ENCODE results near the gene METTL9.

DNA sequence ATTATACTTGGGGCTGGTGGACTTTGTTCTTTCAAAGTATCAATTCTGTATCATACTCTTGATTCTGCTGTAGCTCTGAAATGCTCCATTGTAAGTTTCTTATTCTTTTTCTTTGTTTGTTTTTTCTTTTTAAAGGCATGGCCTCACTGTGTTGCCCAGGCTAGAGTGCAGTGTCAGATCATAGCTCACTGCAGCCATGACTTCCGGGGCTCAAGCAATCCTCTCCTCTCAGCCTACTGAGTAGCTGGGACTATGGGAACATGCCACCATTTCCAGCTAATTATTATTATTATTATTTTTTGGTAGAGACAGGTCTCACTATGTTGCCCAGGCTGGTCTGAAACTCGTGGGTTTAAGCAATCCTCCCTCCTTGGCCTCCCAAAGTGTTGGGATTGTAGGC lies 38.9 kb upstream of the METTL9 start:
- TF ChIP-seq CTCF (IDR thresholded peaks at IDR 0.05) = no peak
- TF ChIP-seq ZFX (IDR thresholded peaks at IDR 0.05; ENCODE audit: borderline replicate concordance) = no peak
